Stimulated activated CD4-positive, alpha-beta T cell treated with anti-CD3 and anti-CD28 coated beads, TNF-alpha, amount 100 ng/mL, for 48 hours (primary cell): ENCODE data around the gene TBX6.

ENCODE experiments used
- DNase-seq, 3 donors: peaks; one replicate each; pipeline ENCODE4 v3.0.0-alpha.2; 2020; ENCODE audit warnings: low read depth in 3 of 3

Gene TBX6

DNA sequence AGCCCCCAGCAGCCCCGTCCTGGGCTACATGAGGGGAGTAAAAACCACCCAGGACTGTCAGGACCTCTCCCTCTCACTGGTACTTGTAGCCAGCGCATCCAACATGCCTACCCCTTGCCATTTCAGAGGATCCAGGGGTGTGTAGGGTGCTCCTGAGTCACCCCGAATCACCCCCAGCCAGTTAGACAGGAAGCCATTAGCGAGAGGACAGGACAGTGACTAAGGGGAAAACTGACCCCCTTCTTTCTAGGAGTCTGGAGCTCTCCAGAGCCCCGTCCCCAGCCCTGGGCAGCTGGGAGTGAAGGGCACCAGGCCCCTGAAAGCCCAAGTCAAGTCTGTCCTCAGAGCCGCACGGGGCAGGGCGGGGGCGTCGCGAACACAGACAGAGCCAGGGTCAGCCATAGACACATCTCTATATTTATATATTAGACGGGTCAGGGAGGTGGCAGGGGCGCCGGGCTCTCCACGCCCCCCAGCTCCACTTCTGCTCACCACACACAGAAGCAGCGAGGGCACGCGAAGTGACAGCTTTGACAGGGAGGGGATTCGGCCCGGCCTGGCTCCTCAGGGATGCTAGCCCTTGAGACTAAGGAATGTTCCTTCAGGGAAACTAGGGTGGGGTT lies 22.1 kb upstream of the TBX6 start:
- DNase-seq: no peak

DNA sequence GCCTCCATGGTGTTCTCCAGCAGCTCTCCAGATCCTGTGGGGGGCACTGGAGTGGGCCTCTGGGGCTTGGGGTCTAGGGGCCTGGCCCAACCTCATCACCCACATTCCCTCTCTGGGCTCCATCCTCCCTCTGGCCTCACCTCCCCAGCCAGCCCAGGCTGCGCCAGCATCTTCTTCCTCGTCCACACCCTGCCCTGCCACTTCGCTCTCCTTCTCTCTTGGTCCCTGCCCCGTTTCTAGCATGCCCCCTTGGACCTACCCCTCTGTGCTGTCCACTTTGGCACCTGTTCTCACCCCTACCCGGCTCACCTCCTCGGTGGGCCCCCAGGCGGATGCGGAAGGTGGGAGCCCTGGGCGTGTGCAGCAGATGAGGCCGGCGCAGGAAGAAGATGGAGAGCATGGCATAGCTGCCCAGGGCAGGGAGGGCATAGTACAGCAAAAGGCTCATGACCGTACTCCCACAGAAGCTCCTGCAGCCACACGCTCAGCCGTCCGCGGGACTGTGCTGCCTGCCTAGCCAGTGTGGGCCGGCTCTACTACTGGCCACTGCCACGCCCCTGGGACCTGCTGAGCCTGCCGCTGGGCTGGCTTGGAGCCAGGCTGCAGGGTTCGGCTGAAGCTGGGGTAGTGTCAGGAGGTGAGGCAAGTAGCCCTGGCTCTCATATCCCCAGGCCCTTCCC lies 21.4 kb upstream of the TBX6 start, which contains the start of gene GDPD3:
GDPD3 (minus strand) TSS at position 507 of the 680 bp plus-strand sequence; CDS start at position 448, 59 bp downstream.
- DNase-seq: no peak

DNA sequence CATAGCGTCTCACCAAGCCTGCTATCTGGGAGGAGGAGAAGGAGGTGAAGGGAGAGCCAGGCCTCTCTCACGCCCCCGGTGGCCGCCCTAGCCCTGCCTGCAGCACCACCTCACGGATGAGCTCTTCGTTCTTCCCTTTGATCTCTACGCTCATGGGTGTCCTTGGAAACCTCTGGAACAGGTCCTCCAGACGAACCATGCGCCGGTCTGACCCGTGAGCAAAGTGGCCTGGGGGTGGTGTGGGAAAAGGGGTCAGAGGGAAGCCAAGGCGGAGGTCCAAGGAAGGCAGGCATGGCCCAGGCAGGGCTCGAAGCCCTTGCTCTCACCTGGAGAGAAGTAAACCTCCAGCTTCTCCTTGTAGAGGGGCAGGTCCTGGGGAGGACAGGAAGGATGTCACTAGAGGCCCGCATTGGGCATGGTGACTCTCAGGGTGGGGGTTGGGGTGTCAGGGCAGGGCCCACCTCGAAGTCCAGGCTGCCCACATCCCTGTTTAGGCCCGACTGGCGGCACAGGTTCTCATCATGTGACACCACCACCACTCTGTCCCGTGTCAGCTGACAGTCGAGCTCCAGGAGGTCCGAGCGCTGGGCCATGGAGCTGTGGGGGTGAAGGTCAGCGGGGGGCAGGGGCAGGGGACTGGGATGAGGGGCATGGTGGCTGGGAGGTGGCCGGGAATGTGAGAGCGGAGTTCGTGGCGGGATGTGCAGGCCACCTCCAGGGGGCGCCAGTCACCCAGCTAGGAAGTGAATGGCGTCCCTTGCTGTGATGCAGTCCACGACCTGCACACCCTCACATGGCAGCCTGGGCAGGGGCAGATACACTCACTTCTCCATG lies 20.7 kb upstream of the TBX6 start:
- peak; percentile 51 to 71 (median 52) for DNase-seq

DNA sequence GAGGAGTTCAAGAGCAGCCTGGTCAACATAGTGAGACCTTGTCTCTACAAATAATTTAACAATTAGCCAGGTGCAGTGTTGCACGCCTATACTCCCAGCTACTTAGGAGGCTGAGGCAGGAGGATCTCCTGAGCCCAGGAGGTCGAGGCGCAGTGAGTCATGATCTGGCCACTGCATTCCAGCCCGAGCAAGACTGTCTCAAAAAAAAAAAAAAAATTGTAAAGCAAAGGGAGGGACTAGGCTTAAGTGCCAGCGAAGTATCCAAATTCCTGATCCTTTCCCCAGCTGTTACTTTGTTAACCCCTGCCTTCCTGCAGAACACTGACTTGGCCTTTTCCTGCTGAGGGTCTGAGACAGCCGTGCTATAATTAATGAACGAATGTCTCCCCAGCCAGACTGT lies 18.9 kb upstream of the TBX6 start:
- no peak for DNase-seq

DNA sequence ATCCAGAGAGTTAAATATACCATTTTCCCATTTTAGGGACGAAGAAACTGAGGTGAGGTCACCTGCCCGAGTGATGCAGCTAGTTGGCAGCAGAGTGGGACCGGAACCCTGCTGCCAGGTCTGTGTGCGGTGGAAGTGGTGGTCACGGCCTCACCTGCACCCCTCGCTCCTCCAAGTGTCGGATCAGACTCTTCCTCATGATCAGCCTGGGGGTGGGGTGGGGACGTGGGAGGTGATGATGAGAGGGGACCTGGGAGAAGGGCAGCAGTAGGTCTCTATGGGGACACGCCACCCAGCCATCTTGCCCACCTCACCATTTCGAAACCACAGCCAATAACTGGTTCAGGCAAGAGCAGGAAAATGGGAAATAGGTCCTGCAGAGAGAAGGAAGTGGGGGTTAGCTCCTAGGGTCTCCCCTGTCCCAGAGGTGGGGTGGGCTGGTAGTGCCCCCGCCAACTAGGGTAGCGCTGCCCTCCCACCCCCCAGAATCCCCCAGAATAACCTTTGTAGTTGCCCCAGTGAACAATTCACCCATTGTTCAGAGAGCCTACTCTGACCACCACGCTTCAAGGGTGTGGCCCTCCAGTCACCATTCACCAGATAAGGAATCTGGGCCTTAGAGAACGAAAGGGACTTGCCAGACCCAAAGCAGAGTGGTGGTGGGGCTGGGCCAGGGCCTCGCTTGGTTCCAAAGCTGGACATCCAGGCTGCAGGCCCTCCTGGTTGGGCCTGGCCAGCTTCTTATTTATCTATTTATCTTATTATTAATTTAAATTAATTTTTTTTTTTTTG lies 16.5 kb upstream of the TBX6 start:
- DNase-seq: no peak

DNA sequence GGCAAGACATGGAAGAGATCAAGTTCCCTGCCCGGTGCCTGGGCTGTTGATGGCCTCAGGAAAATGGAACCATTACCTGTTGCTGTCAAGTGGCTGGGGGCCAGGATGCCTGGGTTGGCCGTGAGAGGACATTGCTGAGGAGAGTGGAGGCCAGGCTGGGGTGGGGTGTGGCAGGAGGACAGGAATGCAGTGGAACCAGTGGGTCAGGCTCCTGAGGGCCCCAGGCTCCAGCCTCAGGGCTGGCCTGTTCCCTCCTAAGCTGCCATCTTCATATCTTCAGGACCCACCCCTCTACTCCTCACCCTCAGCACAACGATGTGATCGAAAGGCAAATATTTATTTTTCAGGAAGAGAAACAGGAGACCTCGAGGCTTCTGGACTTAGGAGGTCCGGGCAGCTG lies 12.8 kb upstream of the TBX6 start:
- no peak for DNase-seq

DNA sequence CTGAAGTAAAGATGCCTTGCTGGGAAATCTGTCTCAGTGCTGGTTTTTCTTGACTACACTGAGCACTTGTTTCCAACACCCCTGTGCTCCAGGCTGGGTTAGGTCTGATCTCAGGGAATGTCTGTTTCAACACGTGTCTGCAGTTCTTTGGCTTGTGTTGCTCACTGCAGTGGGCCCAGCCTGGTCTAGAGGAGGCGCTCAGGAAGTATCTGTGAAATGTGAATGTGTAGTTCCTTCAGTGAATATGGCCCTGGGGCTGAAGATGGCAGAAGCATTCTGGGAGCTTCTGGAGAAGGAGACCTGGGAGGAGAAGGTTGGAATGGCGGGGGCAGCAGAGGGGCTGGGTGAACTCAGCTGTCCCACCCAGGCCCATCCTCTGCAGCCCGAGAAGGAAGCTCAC lies 12.4 kb upstream of the TBX6 start:
- DNase-seq: no peak

DNA sequence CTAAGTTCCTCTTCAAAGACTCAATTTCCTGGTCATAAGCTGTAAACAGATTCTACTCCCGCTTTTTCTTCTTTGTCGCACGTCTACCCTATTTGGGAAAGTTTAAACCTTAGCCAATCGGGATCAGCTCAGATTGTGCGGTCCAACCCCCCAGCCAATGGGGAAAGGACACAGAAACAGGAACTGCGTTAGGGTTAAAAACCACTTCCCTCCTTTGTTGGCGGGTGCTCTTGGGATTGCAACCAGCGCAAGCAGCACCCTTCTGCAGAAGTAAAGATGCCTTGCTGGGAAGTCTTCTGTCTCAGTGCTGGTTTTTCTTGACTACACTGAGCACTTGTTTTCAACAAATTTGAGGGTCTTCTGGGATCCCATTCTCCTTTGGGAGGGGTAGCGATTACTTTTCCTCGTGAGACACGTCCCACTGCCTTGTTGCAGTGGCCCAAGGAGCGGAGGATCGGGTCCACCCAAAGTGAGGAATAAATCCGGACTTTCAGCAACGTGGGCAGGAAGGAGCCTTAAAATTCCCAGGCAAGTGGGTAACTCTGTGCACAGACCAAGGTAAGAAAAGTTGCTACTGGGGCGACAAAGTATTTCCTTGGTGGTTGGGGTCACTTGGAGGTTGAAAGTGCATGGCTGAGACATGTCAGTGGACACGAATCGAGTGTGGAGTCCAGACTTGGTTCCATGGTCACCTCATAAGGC lies 5.3 kb upstream of the TBX6 start:
- no peak for DNase-seq

DNA sequence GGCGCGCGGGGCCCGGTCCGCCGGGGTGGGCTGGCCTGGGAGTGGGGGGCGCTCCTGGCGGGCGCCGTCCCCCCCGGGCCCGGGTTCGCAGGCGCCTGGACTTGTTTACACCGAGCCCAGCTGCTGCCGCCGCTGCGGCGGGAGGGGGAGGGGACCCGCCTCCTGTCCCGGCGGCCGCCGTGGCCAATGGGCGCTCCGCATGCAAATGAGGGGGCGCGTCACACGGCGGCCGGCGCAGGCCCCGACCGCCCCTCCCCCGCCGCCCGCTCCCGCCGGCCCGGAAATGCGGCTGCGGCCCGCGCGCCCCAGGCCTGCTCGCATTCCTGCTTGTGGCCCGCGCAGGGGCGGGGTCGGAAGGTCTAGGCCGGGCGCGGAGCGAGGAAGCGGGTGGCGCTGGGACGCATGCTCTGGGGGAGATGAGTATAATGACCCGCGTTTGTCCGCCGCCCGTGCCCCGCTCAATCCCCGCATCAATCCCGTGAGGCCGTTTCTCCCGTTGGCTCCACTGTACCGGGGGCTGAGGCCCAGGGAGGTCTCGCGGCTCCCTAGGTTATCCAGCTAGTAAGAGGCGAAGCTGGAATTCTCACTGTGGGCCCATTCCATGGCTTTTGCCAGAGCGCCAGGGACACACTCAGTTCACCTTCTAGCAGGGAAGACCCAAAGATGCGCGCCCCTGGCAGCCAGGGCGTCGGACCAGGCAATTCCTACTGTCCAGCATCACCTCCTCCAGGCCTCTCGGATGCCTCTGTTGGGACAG lies 4.6 kb upstream of the TBX6 start, which contains the start of gene YPEL3:
YPEL3 (minus strand) TSS at position 109 of the 757 bp plus-strand sequence. CDS start 731 bp downstream, outside the sequence.
- DNase-seq: peak; percentile 73 to 91 (median 79)

DNA sequence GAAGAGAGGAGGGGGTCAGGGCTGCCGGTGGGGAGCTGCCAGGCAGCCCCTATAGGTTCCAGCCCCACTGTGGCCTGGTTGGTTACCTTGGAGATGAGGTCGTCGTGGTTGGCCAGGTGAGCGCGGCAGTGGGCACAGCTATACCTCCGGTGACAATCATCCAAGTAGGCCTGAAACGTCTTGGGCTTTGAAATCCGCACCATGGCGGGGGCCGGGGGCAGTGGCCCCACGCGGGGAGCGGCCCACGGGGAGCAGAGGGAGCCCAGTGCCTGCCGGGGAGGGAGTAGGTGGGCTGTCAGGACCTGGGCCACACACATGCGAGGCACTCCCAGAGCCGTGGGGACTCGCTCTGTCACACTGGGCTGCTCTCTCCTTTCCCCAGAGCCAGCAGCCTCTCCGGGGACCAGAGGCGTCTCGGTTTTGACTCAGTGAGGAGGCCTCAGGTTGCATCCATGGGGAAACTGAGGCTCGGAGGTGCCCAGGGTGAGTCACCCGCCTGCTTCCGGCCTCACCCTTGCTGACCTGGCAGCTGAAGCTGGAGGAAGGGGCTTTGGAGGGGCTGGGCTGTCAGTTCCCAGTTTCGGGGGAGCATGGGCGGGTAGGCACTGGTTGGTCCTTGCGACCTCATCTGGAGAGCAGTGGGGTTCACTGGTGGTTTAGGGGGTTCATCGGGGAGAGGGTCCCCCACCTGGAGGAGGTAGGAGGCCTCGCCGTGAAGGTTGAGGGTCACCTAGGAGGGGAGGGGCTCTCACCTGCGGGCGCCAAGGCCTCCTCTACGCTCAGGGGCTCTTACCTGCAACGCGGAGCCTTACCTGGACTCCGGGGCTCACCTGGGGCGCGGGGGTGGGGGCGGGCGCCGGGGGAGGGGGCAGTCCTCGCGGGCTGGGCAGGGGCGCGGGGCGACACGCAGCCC lies 3.7 kb upstream of the TBX6 start:
- no peak for DNase-seq

DNA sequence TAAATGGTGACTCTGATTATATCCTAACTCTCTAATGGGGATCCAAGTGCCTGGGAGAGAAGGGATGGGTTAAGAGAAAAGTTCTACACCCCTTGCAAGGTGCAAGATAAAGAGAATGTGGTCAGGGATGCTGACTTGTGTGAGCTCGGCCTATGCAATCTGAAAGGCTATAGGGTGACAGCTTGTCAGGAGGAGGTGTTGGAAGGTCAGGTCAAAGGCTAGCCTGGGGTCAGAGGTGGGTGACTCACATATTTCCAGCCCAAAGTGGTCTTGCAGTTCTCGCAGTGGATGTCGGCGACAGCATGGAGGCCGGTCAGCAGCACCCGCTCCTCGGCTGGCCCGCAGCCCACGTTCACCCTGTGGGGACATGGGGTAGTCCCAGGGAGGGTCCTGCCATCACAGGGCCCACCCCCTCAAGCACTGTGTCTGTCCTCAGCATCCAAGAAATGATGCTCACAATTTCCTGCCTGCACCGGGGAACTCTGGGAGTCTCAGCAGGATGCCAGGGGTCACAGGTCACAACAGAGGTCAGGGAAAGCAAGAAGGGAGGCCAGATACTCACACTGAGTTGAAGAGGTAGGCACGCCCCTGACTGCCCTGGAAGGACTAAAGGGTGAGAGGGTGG lies 2.9 kb upstream of the TBX6 start:
- DNase-seq: no peak

DNA sequence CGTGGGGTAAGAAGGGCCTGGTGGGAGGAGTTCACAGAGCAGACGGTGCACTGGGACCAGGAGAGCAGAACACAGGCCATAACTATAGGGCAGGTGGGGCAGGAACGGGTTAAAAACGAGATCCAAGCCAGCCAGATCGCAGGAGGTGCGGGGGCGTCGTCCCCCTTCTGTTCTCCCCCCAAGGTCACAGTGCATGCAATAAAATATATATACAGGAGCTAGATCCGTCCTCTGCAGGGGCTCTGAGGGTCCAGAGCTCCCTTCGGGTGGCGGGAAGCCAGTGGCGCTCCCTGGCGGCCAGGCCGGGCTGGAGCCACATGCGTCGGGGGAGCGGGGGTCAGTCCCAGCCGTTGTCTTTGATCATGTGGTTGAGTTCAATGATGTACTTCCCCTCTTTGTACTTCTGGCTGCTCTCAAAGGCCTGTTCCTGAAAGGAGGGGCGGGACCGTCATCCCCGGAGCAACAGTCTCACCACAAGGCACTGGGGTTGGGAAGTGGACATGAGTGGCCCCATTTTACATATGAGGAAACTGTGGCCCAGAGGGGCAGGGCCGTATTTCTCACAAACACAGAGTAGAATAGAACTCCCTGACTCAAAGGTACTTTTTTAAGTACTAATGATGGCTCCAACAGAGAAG lies 768 bp upstream of the TBX6 start:
- peak; percentile 43 to 61 (median 55) for DNase-seq

DNA sequence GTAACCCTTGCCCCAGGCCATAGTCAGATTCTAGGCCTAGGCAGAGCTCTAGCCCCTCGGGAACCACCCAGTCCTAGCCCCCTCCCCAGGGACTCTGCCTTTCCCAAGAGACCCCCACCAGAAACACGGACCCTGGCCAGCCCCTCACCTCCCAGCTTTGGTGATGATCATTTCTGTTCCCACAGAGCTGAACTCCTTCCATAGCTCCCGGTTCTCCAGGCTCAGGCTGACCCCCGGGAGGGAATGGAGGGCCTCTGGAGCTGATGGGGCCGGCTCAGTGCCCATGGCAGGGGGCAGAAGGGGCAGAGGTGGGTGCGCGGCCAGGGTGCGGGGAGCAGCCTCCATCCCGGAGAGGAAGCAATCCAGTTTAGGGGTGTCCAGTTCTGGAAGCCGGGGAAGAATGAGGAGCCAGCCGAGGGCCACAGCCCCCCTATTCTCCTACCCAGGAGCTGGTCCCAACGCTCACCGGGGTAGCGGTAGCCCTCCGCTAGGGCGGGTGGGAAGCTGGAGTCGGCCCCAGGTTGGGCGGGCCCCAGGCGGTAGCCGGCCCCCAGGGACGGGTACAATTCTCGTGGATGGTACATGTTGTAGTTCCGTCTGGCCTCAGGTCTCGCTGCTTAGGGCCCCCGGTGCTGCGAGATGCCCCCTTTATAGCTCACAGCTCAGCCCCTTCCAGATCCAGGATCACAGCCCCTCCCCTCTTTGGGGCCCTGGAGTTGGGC lies 953 bp downstream of the TBX6 start:
- DNase-seq: no peak

DNA sequence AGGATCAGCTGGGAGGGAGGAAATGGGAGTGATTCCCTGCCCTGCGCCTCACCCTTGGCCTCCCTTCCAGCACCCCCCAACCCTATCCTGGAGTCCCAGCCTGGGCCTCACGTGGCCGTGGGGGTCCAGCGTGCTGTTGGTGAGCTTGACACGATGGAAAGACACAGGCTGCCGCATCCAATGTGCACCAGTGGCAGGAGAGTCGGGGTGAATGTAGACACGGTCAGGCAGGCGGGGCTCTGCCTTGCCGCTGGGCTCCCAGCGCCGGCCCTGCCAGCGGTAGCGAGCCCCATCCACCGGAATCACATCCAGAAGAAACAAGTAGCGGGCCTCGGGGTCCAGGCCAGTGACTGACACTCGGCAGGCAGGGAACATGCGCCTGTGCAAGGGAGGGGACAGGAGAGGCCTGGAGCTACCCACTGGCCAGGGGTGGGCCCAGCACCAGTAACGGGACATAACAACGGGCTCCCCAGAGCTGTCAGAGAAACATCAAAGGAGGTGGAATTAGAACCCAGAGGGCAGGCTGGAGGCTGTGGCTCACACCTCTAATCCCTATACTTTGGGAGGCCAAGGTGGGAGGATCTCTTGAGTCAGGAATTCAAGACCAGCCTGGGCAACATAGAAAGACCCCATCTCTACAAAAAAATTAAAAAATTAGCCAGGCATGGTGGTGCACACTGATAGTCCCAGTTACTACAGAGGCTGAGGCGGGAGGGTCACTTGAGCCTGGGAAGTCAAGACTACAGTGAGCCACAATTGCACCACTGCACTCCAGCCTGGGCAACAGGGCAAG lies 2.7 kb downstream of the TBX6 start:
- no peak for DNase-seq

DNA sequence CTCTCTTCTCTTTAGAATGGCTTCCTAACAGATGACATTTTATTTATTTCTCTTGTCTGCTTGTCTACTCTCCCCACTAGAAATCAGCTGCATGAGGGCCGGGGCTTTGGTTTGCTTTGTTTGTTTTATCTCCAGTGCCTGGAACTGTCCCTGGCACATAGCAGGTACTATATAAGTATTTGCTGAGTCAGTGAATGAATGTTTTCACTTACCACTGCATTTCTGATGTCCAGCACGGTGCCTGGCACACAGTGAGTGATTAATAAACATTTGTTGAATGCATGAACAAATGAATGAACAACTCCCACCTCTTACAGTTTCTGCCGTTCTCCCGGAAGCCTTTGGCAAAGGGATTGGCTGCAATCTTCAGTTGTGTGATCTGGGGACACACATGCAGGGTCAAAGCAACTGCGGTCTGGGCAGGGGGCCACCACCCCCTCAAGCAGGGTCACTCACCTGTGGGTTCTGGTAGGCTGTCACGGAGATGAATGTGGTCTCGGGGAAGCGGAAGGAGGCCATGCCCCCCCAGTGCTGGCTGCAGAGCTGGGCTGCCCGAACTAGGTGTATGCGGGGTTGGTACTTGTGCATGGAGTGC lies 3.4 kb downstream of the TBX6 start:
- DNase-seq: no peak

DNA sequence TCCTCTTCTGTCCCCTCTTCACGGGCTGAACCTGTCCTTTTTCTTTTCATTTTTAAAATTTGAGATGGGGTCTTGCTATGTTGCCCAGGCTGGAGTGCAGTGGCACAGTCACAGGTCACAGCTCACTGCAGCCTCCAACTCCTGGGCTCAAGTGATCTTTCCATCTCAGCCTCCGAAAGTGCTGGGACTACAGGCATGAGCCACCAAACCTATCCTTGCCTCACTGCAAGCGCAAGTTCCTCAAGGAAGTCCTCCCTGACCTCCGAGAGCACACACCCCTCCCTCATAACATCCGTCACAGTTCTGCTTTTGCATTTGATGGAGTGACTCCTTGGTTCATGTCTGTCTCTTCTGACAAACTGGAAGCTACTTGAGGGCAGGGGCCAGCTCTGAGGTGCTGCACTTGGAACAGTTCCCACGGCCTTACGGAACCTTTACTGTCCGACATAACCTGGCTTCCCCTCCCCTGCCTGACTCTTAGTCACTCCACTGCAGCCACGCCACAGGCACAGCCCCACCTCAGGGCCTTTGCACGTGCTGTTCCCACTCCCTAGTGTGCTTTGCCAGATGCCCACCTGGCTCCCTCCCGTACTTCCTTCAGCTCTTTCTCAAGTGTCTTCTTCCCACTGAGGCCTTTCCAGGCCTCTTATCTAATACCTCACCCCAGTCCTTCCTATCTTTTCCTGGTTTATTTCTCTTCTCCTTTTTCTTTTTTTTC lies 4.4 kb downstream of the TBX6 start:
- DNase-seq: no peak
